ENCODE results near the gene PAFAH1B2.
"Not testable (repeated sequence)": the region's sequence is repeated elsewhere in the genome, so short reads cannot be mapped to it uniquely, and the experiment has no call there.

Gene PAFAH1B2

GRCh38 chr11:117143871-117144476, at the start of gene PAFAH1B2:
TSS of gene PAFAH1B2 (plus strand) at chr11:117144287. CDS start at chr11:117152448, 8,161 bp downstream.
- peak; percentile 98 to 100 for DNase-seq

- DNase-seq, result no peak
Observed at GRCh38 chr11:117094776-117095175, 49.3 kb upstream of the PAFAH1B2 start.

GRCh38 chr11:117095284-117096161, 48.6 kb upstream of the PAFAH1B2 start:
- DNase-seq, result peak; percentile 71 to 74

- peak; percentile 59 to 65 for DNase-seq
Observed at GRCh38 chr11:117096201-117096991, 47.7 kb upstream of the PAFAH1B2 start.

GRCh38 chr11:117097014-117097388, 47.1 kb upstream of the PAFAH1B2 start:
- peak; percentile 56 to 59 for DNase-seq

GRCh38 chr11:117097389-117098268, 46.5 kb upstream of the PAFAH1B2 start:
- DNase-seq, result peak; percentile 55 to 93

GRCh38 chr11:117098269-117099232, 45.5 kb upstream of the PAFAH1B2 start, which contains the start of gene SIK3:
TSS of gene SIK3 (minus strand) at chr11:117098428. CDS start at chr11:117098415, 13 bp downstream.
- peak; percentile 89 to 100 for DNase-seq

GRCh38 chr11:117099696-117100095, 44.4 kb upstream of the PAFAH1B2 start:
- no peak for DNase-seq

GRCh38 chr11:117100556-117100955, 43.5 kb upstream of the PAFAH1B2 start:
- DNase-seq, result no peak

- DNase-seq, result no peak
Observed at GRCh38 chr11:117107701-117108590, 36.1 kb upstream of the PAFAH1B2 start.

GRCh38 chr11:117110294-117110950, 33.7 kb upstream of the PAFAH1B2 start:
- DNase-seq, result no peak

- peak; percentile 48 to 56 for DNase-seq
Observed at GRCh38 chr11:117112497-117112896, 31.6 kb upstream of the PAFAH1B2 start.

- not testable (repeated sequence) for DNase-seq
Observed at GRCh38 chr11:117112939-117113338, 31.1 kb upstream of the PAFAH1B2 start.

- no peak for DNase-seq
Observed at GRCh38 chr11:117117681-117118080, 26.4 kb upstream of the PAFAH1B2 start.

GRCh38 chr11:117121176-117121575, 22.9 kb upstream of the PAFAH1B2 start:
- DNase-seq, result no peak

- no peak for DNase-seq
Observed at GRCh38 chr11:117122556-117122955, 21.5 kb upstream of the PAFAH1B2 start.

GRCh38 chr11:117126223-117126965, 17.7 kb upstream of the PAFAH1B2 start:
- no peak for DNase-seq

GRCh38 chr11:117127171-117127901, 16.8 kb upstream of the PAFAH1B2 start:
- peak; percentile 83 to 85 for DNase-seq

Data from NCI-H526 (cell line).